GM19240 (cell line): ENCODE measurements around the gene HNF1B.

ENCODE experiments used
- DNase-seq: peaks from one replicate; pipeline ENCODE4 v3.0.0; 2011; ENCODE audit warnings: low spot score; ENCODE audit not compliant: insufficient read length

Gene HNF1B

DNA sequence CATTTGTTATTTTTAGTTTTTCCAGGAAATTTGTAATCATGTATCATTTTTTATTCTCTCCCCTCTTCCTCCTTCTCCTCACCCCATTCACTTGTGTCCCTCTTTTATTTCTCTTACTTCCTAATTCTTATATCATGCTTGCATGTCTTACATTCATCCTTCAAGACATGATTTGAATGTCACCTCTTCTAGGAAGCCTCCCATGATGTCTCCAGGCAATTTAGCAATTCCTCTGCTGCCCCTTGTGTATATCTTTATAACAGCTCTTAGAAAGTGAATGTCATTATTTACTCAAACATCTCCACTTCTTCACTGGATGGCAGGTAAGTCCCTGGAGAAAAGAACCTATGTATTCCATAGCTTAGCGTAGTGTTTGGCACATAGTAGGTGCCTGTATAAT is 7.8 kb downstream of the HNF1B start:
- no peak for DNase-seq

DNA sequence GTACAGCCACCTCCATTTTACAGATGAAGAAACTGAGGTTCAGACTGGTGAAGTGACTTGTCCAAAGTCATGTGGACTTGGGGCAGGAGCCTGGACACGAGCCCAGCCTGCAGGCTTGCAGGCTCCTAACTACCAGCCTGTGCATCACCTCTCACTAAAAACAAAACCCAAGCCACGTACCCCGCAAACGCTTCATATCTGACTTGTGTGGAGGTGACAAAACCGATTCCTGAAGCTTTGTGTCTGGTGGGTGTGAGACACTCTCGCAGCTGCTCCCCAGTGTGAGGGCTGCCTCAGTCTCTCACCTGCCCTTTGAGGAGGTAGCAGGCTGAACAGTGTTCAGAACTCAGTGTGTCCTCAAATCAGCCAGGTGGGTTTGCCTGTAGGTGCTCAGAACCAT is 8.4 kb downstream of the HNF1B start:
- no peak for DNase-seq

DNA sequence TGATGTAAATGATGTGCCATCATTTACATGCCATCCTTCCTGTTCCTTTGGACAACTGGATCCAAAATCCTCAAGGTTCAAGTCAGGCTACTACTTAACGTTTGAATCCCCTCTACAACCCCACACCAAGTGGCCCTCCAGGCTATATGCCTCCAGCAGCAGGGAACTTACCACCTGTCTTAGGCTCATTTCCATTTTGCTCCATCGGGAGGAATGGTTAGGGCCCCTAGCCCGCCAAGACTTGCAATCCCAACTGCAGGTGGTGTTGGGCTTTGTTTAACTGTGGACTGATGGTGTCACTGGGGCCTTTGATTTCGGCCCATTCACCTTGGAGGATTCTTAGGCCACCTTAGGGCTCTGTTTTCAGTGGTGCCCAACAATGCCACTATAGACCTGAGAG is 9.7 kb downstream of the HNF1B start:
- no peak for DNase-seq

DNA sequence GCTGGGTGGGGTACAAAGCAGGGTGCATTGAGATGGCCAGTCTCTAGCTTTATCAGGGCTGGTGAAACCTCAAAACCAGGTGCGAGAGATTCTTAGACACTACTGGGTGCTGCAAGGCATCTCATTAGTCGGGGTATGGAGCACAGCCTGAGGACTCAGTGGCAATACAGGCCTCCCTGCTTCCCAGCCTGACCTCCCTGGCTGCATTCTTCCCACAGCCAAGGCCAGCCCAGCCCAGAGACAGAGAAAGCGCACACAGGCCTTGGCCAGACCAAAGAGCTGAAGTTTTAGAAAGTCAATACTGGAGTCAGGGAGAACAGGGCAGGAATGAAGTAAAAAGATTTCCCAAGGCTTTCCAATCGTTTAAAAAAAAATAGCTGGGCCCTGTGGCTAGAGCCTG is 12.5 kb downstream of the HNF1B start:
- DNase-seq: no peak

DNA sequence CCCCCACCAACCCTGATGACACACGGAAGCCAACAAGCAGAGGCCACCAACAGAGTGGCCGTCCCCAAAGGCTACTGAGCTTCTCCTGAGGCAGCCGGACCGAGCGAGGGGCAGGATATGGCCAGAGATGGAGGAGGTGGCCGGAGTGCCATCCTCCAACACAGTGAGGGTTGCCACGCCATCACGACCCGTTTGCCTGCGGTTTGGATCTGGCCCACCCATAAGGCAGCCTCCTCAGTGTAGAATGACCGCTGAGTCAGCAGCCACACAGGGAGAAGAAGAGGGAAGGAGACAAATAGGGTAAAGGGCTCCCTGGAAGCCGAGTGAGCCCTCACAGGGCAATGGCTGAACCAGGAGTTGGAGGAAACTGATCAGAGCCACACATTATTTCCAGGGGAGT is 13.8 kb downstream of the HNF1B start:
- no peak for DNase-seq

DNA sequence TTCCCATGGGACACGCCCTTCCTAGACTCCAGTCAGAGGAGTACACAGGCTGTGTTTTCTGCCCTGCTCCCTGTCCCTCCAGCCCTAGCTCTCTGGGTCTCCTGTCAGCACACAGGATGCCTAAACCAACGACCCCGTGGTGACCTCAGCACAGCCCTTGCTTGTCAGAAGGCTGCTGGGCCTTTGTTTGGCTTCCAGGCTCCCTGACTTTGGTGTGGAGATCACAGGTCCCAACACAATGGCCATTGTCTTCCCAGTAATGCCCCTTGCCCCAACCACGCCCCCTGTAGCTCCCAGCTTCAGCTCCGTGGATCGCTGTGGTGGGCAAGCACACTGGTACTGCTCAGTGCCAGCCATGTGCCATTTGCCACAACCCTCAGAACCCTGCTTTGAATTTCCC is 15.0 kb downstream of the HNF1B start:
- no peak for DNase-seq

DNA sequence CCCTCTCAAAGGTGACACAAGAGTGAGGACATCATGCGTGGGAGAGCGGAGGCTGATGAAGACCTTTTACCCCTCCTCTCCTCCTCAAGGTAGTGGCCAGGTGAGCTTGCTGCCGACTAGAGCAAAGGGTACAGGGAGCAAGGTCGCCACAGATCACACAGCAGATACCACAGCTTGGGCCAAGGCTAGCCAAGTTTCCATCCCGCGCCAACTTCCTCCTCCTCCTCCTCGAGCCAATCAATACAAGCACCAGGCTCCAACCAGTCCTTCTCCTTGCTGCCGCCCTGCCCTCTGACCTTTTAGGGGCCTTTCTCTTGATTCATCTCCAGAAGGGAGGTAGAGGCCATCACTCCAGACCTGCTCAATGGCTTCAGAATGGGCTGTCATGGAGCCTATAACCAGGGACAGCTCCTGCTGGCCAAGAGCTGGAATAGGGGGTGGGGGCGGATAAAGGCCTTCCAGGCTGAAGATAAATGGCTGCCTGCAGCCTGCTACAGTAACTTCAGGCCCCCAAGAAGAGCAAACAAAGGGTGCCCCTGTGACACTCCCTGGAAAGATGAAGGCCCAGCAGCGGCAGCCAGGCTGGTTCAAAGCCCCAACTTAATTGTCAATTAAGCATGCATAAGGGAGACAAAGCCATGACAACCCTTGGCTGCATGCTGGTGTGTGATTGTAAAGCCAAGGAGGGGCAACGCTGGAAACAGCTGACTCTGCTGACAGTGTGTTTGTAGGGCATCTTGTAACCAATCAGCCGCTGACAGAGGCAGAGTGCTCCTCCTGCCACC is 17.8 kb downstream of the HNF1B start:
- DNase-seq: no peak

DNA sequence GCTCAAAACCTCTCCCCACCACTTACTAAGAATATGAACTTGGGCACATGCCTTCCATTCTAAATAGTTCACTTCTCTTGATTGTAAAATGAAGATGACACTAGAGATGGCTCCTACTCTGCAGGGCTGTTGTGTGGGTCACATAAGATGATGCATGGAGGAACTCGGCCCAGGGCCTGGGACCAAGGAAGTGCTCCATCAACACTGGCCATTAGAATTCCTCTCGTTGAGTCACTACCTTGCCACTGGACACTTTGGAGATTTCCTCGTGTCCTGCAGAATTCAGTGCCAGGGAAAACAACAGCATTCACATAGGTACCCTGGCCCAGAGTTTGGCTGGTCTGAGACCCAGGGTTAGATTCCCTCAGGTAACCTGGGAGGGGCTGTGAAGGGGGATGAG is 18.6 kb downstream of the HNF1B start:
- no peak for DNase-seq

DNA sequence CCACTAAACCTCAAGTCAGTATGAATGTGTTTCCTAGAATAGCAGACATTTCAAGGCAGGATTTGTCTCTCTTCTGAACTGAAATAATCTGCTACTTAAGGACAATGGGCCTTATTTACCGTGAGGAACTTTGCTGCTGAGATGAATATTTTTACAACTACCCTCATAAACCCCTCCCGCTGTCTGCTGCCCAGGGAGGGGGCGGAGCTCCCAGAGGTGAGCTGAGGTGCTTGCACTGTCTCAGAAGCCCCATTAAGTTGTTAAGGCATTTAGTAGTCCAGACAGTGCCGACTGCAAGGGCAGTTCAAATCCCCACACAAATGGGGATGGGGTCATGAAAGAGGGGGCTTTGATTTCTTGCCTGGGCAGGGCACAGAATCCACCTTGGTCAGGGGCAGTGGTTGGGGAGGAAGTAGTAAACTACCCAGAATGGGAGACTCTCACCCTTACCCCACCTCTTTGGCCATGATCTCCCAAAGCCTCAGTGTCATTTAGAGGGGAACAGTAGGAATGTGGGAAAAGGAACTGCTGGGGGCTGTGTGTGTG is 19.2 kb downstream of the HNF1B start:
- no peak for DNase-seq

DNA sequence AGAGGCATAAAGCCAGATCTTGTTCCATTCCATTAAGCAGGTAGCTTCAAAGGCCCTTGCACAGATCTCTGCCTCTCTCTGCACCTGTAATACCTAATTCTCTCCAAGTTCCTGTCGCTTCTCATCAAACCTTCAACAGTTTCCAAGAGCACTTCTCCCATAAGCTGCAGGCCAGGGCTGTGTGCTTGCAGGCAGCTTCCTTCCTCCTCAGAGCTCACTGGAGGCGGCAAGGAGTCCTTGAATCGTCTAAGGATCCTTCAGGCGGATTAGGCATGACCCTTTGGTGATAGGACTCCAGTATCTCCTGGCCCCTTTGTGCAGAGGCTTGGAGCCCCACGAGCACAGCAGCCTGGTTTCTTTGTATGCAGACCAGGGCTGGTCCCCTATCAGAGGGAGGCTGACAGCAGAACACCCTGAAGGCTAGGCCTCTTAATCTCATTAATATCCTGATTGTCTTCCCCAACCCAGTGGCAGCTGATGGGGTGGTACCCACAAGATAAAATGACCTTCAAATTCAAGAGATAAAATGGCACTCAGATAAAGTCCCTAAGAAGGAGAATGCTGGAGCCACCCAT is 19.8 kb downstream of the HNF1B start:
- DNase-seq: no peak

DNA sequence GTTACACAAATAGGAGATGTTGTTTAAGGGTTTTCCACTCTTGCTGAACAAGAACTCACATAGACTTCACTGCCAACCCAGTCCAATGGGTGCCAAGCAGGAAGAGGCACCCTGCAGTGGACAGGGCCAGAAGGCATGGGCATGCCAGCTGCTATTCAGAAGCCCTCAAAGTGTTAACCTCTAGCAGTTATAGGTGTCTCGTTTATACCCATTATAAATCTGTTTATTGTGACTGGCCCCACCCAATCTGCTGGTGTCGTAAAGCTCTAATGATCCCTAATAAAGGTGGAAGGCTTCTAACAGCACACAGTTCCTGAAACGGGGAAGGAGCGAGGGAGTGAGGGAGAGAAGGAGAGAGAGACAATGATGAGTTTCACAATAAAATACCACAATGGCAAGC is 23.9 kb downstream of the HNF1B start:
- no peak for DNase-seq

DNA sequence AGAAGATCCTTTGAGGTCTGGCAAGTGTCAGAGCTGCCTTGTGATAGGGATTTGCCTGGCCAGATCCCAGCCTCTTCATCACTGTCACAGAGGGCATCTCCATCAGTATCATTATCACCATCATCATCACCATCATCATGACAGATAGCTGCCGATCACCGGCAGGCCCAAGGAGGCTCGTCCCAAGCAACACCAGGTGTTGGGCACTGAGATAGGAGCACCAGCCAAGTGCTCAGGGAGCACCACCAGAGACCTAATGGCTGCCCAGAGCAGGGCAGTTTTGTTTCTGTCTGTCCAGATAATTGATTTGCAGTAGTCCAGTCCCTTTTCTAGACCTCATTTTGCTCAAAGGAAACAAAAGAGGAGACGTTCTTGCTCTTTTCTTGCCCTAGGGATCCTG is 25.0 kb downstream of the HNF1B start:
- DNase-seq: no peak

DNA sequence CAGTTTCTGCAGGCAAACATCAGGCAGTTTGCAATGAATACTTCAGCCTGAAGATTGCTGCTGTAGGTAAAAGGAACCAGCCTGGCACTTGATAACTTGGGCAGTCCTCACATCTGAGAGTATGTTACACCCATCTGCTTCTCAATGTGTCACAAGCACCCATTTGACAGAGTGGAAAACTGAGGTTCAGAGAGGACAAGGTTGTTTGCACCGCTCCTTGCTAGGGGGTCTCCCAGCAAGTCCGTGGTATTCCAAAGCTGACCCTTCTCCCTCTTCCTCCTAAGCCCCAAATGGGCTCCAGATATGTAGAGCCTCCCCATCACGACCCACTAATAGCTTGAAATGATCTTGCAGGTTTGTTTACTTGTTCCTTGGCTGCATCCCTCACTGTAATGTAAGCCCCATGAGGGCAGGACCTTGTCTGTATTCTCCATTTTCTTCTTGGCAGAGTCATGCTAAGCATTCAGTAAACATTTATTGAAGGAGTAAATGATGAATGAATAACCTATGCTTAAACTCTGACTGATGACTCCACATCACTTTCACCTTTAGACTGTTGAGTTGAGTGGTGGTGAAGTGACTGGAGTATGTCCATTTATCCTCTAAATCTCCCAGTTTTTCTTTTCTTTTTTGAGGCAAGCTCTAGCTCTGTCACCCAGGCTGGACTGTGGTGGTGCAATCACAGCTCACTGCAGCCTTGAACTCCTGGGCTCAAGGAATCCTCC is 26.4 kb downstream of the HNF1B start:
- DNase-seq: no peak

DNA sequence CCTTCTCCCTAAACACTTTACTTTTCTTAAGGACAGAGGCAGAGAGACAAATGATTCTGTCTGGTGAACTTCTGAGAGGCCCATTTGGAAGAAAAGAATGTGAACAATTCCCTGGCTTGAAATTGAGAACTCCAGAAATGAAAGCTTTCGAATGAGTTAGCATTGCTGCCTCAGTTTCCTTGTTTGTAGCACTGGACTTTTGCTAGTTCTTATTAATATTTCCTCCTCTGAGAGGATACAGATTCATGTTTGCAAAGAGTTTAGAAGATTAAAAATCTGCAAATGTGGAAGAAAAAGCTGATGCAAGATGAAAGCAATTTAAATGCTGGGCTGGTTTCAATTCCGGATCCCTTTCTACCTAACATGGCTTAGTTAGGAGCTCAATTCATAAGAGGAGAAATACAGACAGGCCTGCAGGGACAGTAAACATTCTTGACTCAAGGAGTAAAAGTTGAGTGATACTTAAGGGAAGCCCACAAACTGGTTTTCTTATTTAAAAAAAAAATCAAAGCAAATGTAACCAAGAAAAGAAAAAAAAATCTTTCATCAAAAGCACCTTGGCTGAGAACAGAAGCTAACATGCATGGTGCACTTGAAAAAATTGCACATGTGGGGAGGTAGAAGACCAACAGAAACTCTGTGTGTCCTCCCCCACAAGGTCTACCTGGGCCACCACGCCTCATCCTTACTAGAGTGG is 27.1 kb downstream of the HNF1B start:
- no peak for DNase-seq

DNA sequence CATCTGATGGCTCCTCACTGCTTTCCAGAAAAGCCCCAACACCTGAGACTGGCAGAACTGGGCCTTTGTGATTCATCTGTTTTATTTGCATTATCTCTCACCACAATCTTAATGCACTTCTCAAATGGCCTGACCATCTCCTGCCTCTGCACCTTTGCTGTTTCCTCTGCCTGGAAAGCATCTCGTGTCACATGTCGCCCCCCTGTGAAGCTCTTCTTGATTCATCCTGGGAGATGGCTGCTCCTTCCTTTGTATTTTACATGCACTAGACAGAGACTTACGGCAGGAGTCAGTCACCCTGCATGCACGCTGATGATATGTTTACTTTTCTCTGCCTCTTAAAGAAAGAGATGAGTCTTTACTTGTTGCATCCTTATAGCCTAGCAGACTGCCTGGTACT is 30.0 kb downstream of the HNF1B start:
- no peak for DNase-seq

DNA sequence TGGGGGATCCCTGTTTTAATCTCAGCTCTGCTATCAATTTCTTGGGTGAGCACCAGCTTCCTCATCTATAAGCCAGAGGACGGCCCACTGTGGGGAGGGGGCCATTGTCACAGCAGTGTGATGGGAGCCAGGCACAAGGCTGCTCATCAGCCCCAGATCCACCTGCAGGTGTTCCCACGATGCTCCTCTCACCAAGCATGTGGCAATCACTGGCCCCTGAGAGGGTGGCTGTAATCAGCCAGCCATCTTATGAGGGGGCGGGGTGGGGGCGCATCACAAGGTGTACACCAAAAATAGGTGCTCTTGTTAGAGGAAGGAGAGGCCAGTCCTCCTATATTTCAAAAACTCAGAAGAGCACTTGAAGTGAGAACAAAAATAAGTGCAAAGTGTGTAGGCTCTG is 31.2 kb downstream of the HNF1B start:
- no peak for DNase-seq

DNA sequence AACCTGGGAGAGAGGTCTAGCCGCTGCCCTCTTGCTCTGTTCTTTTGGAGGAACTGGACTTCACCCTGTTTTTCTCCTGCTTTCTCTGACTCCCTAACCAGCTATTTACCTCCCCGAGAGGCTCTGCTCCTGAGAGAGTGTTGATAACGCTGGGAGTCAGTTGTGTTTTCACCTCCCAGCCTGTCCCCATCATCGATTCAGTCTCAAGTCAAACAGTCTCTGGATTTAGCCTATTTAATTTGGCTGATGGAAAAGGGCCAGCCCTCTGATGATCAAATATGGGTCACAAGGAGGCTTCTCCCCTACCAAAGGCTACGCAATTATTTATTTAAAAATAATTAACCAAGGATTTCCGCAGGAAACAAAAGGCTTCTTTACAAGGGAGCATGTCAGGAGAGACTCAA is 31.8 kb downstream of the HNF1B start:
- no peak for DNase-seq

DNA sequence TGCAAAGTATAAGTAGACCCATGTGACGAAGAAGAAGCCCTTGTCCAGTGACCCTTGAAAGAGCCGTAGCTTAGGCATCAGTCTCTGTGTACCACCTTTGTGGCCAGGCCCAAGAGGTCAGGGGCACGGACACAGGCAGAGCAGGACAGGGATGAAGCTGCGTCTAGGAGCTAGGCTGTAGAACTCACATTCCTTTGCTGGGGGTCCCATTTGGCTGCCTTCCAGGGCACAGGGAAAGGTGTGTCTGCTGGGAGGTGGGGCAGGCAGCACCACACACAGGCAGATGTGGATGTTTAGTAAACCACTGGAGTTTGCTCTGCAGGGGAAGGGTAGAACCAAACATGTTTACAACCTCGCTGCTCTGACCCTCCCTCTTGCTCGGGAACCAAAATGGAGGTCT is 33.7 kb downstream of the HNF1B start:
- no peak for DNase-seq

DNA sequence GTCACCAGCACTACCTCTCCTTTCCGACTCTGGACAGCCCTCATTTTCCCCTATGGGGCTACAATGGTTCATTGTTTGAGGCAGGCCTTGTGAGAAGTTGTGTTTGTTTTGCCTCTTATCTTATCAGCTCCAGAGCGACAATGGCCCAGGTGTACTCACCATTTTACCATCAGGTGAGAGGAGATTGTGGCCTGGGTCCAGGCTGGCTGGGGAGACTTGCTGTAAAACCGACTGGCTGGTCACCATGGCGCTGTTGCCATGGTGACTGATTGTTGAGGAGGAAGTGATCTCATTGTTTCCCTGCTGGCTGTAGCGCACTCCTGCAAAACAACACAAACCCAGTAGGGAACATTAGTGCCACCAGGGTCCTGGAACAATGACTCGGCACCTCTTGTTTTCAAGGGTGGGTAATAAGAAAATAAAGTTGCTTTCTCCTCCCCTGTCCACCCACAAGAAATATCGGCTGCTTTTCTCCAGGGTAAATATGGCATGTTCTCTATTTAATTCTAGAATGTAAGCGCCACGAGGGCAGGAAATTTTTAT is 34.4 kb downstream of the HNF1B start:
- no peak for DNase-seq

DNA sequence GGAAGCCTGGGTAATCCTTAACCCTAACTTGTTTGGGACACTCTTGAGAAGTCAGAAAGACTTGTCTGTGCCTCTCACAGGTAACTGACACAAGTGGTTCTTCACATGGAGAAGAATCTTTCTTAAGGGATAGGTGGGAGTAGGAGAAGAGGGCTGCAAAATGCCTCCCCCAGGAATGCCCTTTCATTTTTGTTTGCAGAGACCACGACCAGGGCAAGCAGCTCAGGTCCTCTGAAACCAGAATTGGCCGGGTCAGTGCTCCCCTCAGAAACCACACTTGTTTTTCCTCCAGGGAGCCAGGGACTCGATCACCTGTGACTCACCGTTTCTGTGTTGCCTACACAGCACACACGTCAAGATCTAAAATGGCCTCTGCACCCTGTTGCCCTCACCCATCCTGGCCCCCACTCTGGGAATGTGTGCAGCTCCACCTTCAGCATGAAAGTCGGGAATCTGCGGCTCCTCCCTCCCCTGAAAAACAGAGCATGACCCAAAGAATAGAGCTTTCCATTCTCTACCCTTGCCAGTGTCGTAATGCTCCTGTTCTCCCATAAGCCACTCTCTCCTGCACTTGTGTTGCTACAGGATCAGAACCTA is 36.1 kb downstream of the HNF1B start:
- no peak for DNase-seq

DNA sequence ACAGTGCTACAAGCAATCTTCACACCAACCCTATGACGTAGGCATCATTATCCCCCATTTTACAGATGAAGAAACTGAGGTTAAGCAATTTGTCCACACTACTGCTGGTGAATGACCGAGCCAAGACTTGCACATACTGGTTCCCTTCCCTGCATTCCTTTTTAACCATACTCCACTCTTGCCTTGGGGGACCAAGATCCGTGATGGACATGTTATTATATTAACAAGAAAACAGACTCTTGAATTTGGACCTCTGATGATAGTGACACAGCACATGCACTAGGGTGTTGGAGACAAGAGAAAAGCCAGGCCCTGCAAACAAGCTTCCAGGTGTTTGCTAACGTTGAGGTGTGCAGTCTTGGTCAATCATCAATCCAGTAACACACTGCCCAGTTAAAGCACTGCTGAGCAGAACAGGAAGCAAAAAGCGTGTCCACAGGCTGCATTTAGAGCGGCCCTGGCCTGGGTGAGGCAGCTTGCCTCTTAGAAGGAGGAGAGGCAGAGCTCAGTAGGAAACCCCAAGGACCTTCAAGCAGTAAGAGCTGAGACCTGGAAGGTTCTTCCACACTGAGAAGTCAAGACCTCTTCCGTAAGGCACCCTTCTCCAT is 36.7 kb downstream of the HNF1B start:
- no peak for DNase-seq
